ENCODE data around the gene ITPR1. TPM values are rescaled to one million over a fixed set of nuclear protein-coding genes. Genes with fewer than 3 reads are reported as not detected.

ITPR1 gene
- total and polyA plus RNA-seq, 4 donors: 9.3 to 43.7 (median 20.9) TPM

GRCh38 chr3:4528819-4529600 is 35.9 kb downstream of the ITPR1 start:
- DNase-seq (ENCODE audit: low read depth in 4 of 6, low spot score in 6 of 6): peak in 2 of 6 donors; percentile 20 to 60
- Histone ChIP-seq H3K27me3 (ENCODE audit: control insufficient read depth, insufficient read depth, low read length) (no peaks in the 10 kb centered on the region), H3K4me1 (ENCODE audit: control insufficient read depth, insufficient read depth, low read length) (no peaks in the 10 kb centered on the region), H3K9me3 (ENCODE audit: control insufficient read depth, insufficient read depth, low read length) (no peaks in the 10 kb centered on the region), H3K27ac (ENCODE audit: low read depth, low read length) (no peak overlapping the region), H3K36me3 (ENCODE audit: control insufficient read depth, insufficient read depth, low read length) (no peaks in the 10 kb centered on the region), H3K4me3 (ENCODE audit: low read depth, low read length) (no peak overlapping the region)
- 64% methylated on average over 3 of the region's 5 CpGs for WGBS (ENCODE audit: insufficient coverage)

- WGBS (ENCODE audit: insufficient coverage): 94% methylated on average over 3 of the region's 7 CpGs
- Histone ChIP-seq H3K4me3 (ENCODE audit: low read depth, low read length) (no peak overlapping the region), H3K4me1 (ENCODE audit: control insufficient read depth, insufficient read depth, low read length) (no peaks in the 10 kb centered on the region), H3K27ac (ENCODE audit: low read depth, low read length) (no peak overlapping the region), H3K27me3 (ENCODE audit: control insufficient read depth, insufficient read depth, low read length) (no peaks in the 10 kb centered on the region), H3K9me3 (ENCODE audit: control insufficient read depth, insufficient read depth, low read length) (no peaks in the 10 kb centered on the region), H3K36me3 (ENCODE audit: control insufficient read depth, insufficient read depth, low read length) (no peaks in the 10 kb centered on the region)
- DNase-seq (ENCODE audit: low read depth in 4 of 6, low spot score in 6 of 6): no peak
Observed at GRCh38 chr3:4529876-4530588, 36.9 kb downstream of the ITPR1 start.

GRCh38 chr3:4531478-4532025 is 38.4 kb downstream of the ITPR1 start:
- no peak overlapping the region for H3K4me3 ChIP-seq (ENCODE audit: low read depth, low read length)
- no peak for DNase-seq (ENCODE audit: low read depth in 4 of 6, low spot score in 6 of 6)
- no peaks in the 10 kb centered on the region for H3K9me3 ChIP-seq (ENCODE audit: control insufficient read depth, insufficient read depth, low read length)
- no peaks in the 10 kb centered on the region for H3K4me1 ChIP-seq (ENCODE audit: control insufficient read depth, insufficient read depth, low read length)
- H3K36me3 ChIP-seq (ENCODE audit: control insufficient read depth, insufficient read depth, low read length): no peaks in the 10 kb centered on the region
- H3K27me3 ChIP-seq (ENCODE audit: control insufficient read depth, insufficient read depth, low read length): no peaks in the 10 kb centered on the region
- H3K27ac ChIP-seq (ENCODE audit: low read depth, low read length): no peak overlapping the region

- DNase-seq (ENCODE audit: low read depth in 4 of 6, low spot score in 6 of 6): peak in 2 of 6 donors; percentile 11 to 44
- no peaks in the 10 kb centered on the region for H3K36me3 ChIP-seq (ENCODE audit: control insufficient read depth, insufficient read depth, low read length)
- H3K27ac ChIP-seq (ENCODE audit: low read depth, low read length): peak overlapping the region; percentile 18
- no peaks in the 10 kb centered on the region for H3K9me3 ChIP-seq (ENCODE audit: control insufficient read depth, insufficient read depth, low read length)
- H3K27me3 ChIP-seq (ENCODE audit: control insufficient read depth, insufficient read depth, low read length): no peaks in the 10 kb centered on the region
- H3K4me1 ChIP-seq (ENCODE audit: control insufficient read depth, insufficient read depth, low read length): no peaks in the 10 kb centered on the region
- no peak overlapping the region for H3K4me3 ChIP-seq (ENCODE audit: low read depth, low read length)
- 56% methylated on average over 11 of the region's 11 CpGs for WGBS (ENCODE audit: insufficient coverage)
Observed at GRCh38 chr3:4532535-4533112, 39.5 kb downstream of the ITPR1 start.

- Histone ChIP-seq H3K9me3 (ENCODE audit: control insufficient read depth, insufficient read depth, low read length) (no peaks in the 10 kb centered on the region), H3K4me1 (ENCODE audit: control insufficient read depth, insufficient read depth, low read length) (no peaks in the 10 kb centered on the region), H3K4me3 (ENCODE audit: low read depth, low read length) (no peak overlapping the region), H3K27me3 (ENCODE audit: control insufficient read depth, insufficient read depth, low read length) (no peaks in the 10 kb centered on the region), H3K36me3 (ENCODE audit: control insufficient read depth, insufficient read depth, low read length) (no peaks in the 10 kb centered on the region), H3K27ac (ENCODE audit: low read depth, low read length) (no peak overlapping the region)
- peak in 1 of 6 donors; percentile 44 for DNase-seq (ENCODE audit: low read depth in 4 of 6, low spot score in 6 of 6)
- 50% methylated on average over 8 of the region's 14 CpGs for WGBS (ENCODE audit: insufficient coverage)
Observed at GRCh38 chr3:4533489-4534443, 40.6 kb downstream of the ITPR1 start.

DNA sequence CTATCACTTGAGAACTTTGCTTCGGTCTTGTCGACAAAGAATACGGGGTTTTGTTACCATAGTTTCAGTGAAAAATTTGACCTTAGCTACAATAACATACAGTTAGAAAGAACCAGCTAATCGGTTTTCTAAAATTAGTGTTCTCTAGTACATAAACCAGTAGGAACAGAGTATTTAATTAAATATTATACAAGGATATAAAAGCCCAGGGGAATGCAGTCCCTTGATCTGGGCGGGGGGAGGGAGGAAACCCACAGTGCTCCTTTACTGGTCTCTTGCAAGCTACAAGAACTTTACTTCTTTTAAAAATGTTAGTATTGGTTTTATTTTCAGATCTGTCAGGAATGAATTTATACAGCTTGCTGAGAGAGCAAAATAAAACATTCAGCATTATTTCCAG is 41.8 kb downstream of the ITPR1 start:
- DNase-seq (ENCODE audit: low read depth in 4 of 6, low spot score in 6 of 6): no peak
- no CpG with 5 or more reads among the region's 5 CpGs for WGBS (ENCODE audit: insufficient coverage)
- Histone ChIP-seq H3K27ac (ENCODE audit: low read depth, low read length) (no peak overlapping the region), H3K36me3 (ENCODE audit: control insufficient read depth, insufficient read depth, low read length) (no peaks in the 10 kb centered on the region), H3K9me3 (ENCODE audit: control insufficient read depth, insufficient read depth, low read length) (no peaks in the 10 kb centered on the region), H3K4me3 (ENCODE audit: low read depth, low read length) (no peak overlapping the region), H3K27me3 (ENCODE audit: control insufficient read depth, insufficient read depth, low read length) (no peaks in the 10 kb centered on the region), H3K4me1 (ENCODE audit: control insufficient read depth, insufficient read depth, low read length) (no peaks in the 10 kb centered on the region)

- Histone ChIP-seq H3K36me3 (ENCODE audit: control insufficient read depth, insufficient read depth, low read length) (no peaks in the 10 kb centered on the region), H3K4me1 (ENCODE audit: control insufficient read depth, insufficient read depth, low read length) (no peaks in the 10 kb centered on the region), H3K9me3 (ENCODE audit: control insufficient read depth, insufficient read depth, low read length) (no peaks in the 10 kb centered on the region), H3K27ac (ENCODE audit: low read depth, low read length) (no peak overlapping the region), H3K4me3 (ENCODE audit: low read depth, low read length) (no peak overlapping the region), H3K27me3 (ENCODE audit: control insufficient read depth, insufficient read depth, low read length) (no peaks in the 10 kb centered on the region)
- 83% methylated on average over 1 of the region's 1 CpG for WGBS (ENCODE audit: insufficient coverage)
- DNase-seq (ENCODE audit: low read depth in 4 of 6, low spot score in 6 of 6): no peak
Observed at GRCh38 chr3:4536260-4536659, 43.1 kb downstream of the ITPR1 start.

DNA sequence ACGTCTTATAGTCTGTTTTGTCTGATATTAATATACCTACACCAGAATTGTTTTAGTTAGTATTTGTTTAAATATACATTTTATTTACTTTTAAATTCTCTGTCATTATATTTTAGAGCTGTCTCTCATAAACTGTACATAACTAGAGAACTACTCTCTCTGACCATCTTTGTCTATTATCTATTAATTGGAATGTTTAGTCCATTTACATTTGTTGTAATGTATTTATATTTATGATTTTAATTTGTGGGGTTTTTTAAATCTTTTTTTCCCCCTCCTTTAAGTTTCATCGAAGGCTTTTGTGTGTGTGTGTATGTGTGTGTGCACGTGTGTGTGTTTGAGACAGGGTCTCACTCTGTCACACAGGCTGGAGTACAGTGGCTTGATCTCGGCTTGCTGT is 47.1 kb downstream of the ITPR1 start:
- no peak for DNase-seq (ENCODE audit: low read depth in 4 of 6, low spot score in 6 of 6)
- no peak overlapping the region for H3K4me3 ChIP-seq (ENCODE audit: low read depth, low read length)
- H3K36me3 ChIP-seq (ENCODE audit: control insufficient read depth, insufficient read depth, low read length): no peaks in the 10 kb centered on the region
- no peaks in the 10 kb centered on the region for H3K4me1 ChIP-seq (ENCODE audit: control insufficient read depth, insufficient read depth, low read length)
- WGBS (ENCODE audit: insufficient coverage): no CpG with 5 or more reads among the region's 4 CpGs
- H3K27ac ChIP-seq (ENCODE audit: low read depth, low read length): no peak overlapping the region
- no peaks in the 10 kb centered on the region for H3K9me3 ChIP-seq (ENCODE audit: control insufficient read depth, insufficient read depth, low read length)
- H3K27me3 ChIP-seq (ENCODE audit: control insufficient read depth, insufficient read depth, low read length): no peaks in the 10 kb centered on the region

DNA sequence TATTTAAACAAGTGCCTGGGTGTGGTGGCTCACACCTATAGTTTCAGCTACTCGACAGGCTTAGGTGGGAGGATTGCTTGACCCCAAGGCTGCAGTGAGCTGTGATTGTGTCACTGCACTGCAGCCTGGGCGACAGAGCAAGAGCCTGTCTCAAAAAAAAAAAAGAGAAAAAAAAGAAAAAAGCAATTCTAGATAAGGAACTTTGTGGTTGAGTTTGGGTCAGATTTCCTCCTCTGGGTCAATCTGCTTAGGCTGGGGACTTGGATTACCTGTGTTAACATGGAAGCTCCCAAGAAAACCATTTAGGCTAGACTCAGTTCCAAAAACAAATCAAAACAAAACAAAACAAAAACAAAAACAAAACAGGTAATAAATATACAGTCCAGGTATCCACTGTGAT is 50.0 kb downstream of the ITPR1 start:
- Histone ChIP-seq H3K4me3 (ENCODE audit: low read depth, low read length) (no peak overlapping the region), H3K4me1 (ENCODE audit: control insufficient read depth, insufficient read depth, low read length) (no peaks in the 10 kb centered on the region), H3K27ac (ENCODE audit: low read depth, low read length) (no peak overlapping the region), H3K27me3 (ENCODE audit: control insufficient read depth, insufficient read depth, low read length) (no peaks in the 10 kb centered on the region), H3K36me3 (ENCODE audit: control insufficient read depth, insufficient read depth, low read length) (no peaks in the 10 kb centered on the region), H3K9me3 (ENCODE audit: control insufficient read depth, insufficient read depth, low read length) (no peaks in the 10 kb centered on the region)
- no peak for DNase-seq (ENCODE audit: low read depth in 4 of 6, low spot score in 6 of 6)
- 80% methylated on average over 2 of the region's 2 CpGs for WGBS (ENCODE audit: insufficient coverage)
